GM21526 (cell line): Measurements from ENCODE around the gene ZNF383.
"Not testable (repeated sequence)": the region's sequence is repeated elsewhere in the genome, so short reads cannot be mapped to it uniquely, and the experiment has no call there.

ENCODE experiments used
- ATAC-seq: cut with Tn5 transposase; IDR thresholded peaks from one replicate; pipeline ENCODE4 v1.9.1; 2021; ENCODE audit warnings: moderate library complexity; ENCODE audit not compliant: unreplicated experiment, low FRiP score

ZNF383 gene

GRCh38 chr19:37292998-37293939, 75.3 kb downstream of the ZNF383 start:
- not testable (repeated sequence) for ATAC-seq

GRCh38 chr19:37294246-37294645, 76.2 kb downstream of the ZNF383 start:
- ATAC-seq, result not testable (repeated sequence)
